Smooth muscle cell (in vitro differentiated cells): Measurements from ENCODE around the gene TBX4. TPM values are rescaled to one million over a fixed set of nuclear protein-coding genes. Genes with fewer than 3 reads are reported as not detected.

ENCODE experiments used
- DNase-seq: peaks from one replicate; lab custom pipeline; 2025; ENCODE audit not compliant: unreplicated experiment; lab: John Stamatoyannopoulos, UW
- H2AFZ ChIP-seq: fragments of 200-600 bp; sonication (generic); 2 replicates; pipeline ENCODE4 v1.6.0; 2016; ENCODE audit warnings: antibody characterized with exemption, low read depth, mild to moderate bottlenecking
- H3F3A ChIP-seq: fragments of 200-600 bp; sonication (generic); 2 replicates; pipeline ENCODE4 v1.6.0; 2017; ENCODE audit warnings: antibody characterized with exemption, low read depth
- H3K27ac ChIP-seq: fragments of 200-600 bp; sonication (generic); 2 replicates; pipeline ENCODE4 v1.5.1; 2016; ENCODE audit warnings: low read depth, mild to moderate bottlenecking
- H3K27me3 ChIP-seq: fragments of 200-600 bp; sonication (generic); 2 replicates; pipeline ENCODE4 v1.6.1; 2016; ENCODE audit warnings: low read depth, mild to moderate bottlenecking
- H3K36me3 ChIP-seq: fragments of 200-600 bp; sonication (generic); 2 replicates; pipeline ENCODE4 v1.5.1; 2016; ENCODE audit warnings: low read depth
- H3K4me1 ChIP-seq: fragments of 200-600 bp; sonication (generic); 2 replicates; pipeline ENCODE4 v1.5.1; 2016; ENCODE audit warnings: low read depth
- H3K4me2 ChIP-seq: fragments of 200-600 bp; sonication (generic); 2 replicates; pipeline ENCODE4 v1.6.0; 2016; ENCODE audit warnings: mild to moderate bottlenecking
- H3K4me3 ChIP-seq: fragments of 200-600 bp; sonication (generic); 2 replicates; pipeline ENCODE4 v1.5.1; 2016; ENCODE audit warnings: mild to moderate bottlenecking
- H3K79me2 ChIP-seq: fragments of 200-600 bp; sonication (generic); 2 replicates; pipeline ENCODE4 v1.6.0; 2016; ENCODE audit warnings: low read depth, mild to moderate bottlenecking
- H3K9ac ChIP-seq: fragments of 200-600 bp; sonication (generic); 2 replicates; pipeline ENCODE4 v1.6.0; 2016; ENCODE audit warnings: low read depth
- H3K9me3 ChIP-seq: fragments of 200-600 bp; sonication (generic); replicated peaks from 2 replicates; pipeline ENCODE4 v1.5.1; 2016; ENCODE audit warnings: low read depth
- H4K20me1 ChIP-seq: fragments of 200-600 bp; sonication (generic); 2 replicates; pipeline ENCODE4 v1.6.0; 2016; ENCODE audit warnings: low read depth
- WGBS: methylation state at CpG from one replicate; pipeline ENCODE4 v1.1.7; 2016; ENCODE audit warnings: low lambda C conversion rate; 5-methylcytosine and 5-hydroxymethylcytosine counted together
- polyA plus RNA-seq: library from polyadenylated mRNA; unstranded; fragments of >200 nt; fragmentation: Nextera tagmentation; extraction: Ambion mirVana; gene quantifications from 2 replicates; pipeline ENCODE4 v1.2.1, GENCODE V29; 2016
- total RNA-seq: library from RNA; depleted of rRNA; stranded (reverse); fragments of >200 nt; gene quantifications from 2 replicates; pipeline ENCODE4 v1.2.3, GENCODE V29; 2014
- TF ChIP-seq, protein P1 (sequence below): fragments of 200-600 bp; sonication (generic); IDR thresholded peaks from 2 replicates; pipeline ENCODE4 v1.5.1; 2017; ENCODE audit warnings: borderline replicate concordance, mild to moderate bottlenecking, antibody characterized with exemption; ENCODE audit not compliant: insufficient read depth, poor library complexity, severe bottlenecking

The TBX4 gene
- total and polyA plus RNA-seq, 2 experiments from 2014 or later, result 14.1 to 22.7 TPM

DNA sequence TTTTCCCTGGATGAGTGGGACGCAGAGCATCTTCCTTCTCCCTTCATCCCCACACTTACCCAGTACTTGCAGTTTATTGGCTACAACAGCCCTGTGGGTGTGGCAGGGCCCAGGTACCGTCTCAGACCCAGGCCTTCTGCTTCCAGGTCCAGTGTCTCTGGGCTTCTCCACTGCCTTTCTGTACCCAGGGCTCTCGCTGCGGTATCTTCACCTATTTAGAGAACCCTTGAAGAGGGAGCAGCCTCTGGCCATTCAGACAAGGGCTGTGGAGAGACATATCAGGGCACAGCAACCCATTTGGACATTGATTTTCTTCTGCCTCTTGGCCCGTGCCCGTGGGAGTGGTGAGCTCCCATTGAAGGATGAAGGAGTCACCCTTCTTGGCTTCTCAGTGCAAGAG, 17.3 kb downstream of the TBX4 start:
- 93% methylated on average over 5 of the region's 6 CpGs for WGBS
- H2AFZ ChIP-seq, result no peak overlapping the region
- no peaks in the 10 kb centered on the region for H3K27me3 ChIP-seq
- no peak overlapping the region for H3K27ac ChIP-seq
- no peak overlapping the region for H3K4me2 ChIP-seq
- TF ChIP-seq, protein P1, sequence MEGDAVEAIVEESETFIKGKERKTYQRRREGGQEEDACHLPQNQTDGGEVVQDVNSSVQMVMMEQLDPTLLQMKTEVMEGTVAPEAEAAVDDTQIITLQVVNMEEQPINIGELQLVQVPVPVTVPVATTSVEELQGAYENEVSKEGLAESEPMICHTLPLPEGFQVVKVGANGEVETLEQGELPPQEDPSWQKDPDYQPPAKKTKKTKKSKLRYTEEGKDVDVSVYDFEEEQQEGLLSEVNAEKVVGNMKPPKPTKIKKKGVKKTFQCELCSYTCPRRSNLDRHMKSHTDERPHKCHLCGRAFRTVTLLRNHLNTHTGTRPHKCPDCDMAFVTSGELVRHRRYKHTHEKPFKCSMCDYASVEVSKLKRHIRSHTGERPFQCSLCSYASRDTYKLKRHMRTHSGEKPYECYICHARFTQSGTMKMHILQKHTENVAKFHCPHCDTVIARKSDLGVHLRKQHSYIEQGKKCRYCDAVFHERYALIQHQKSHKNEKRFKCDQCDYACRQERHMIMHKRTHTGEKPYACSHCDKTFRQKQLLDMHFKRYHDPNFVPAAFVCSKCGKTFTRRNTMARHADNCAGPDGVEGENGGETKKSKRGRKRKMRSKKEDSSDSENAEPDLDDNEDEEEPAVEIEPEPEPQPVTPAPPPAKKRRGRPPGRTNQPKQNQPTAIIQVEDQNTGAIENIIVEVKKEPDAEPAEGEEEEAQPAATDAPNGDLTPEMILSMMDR, result no peak
- H3K36me3 ChIP-seq, result no peaks in the 10 kb centered on the region
- no peak overlapping the region for H3K4me3 ChIP-seq
- no peak overlapping the region for H3K9ac ChIP-seq
- peaks cover 8% of the 10 kb centered on the region for H3F3A ChIP-seq
- H4K20me1 ChIP-seq, result no peaks in the 10 kb centered on the region
- H3K4me1 ChIP-seq, result peaks cover 12% of the 10 kb centered on the region
- DNase-seq, result no peak
- no peaks in the 10 kb centered on the region for H3K9me3 ChIP-seq
- H3K79me2 ChIP-seq, result peaks cover 19% of the 10 kb centered on the region

DNA sequence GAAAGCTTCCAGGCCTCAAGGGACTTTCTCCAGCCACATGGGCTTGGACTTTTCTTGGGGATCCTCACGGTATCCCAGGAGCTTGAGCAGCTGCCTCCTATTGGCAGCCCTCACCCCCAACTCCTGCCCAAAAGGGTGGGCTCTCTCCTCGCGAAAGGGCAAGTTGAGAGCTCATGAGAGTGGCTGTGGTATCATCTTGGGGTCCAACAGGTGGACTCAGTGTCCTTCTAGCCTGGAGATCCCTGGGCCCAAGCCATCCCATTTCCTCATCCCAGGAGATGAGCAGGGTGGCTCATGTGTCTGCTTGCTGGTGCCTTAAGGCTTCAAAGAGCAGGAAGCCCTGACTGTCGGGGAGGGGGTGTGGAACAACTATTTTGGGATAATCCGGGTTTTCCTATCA, 17.7 kb downstream of the TBX4 start:
- no peak for DNase-seq
- 66% methylated on average over 5 of the region's 5 CpGs for WGBS
- no peak overlapping the region for H3K27ac ChIP-seq

DNA sequence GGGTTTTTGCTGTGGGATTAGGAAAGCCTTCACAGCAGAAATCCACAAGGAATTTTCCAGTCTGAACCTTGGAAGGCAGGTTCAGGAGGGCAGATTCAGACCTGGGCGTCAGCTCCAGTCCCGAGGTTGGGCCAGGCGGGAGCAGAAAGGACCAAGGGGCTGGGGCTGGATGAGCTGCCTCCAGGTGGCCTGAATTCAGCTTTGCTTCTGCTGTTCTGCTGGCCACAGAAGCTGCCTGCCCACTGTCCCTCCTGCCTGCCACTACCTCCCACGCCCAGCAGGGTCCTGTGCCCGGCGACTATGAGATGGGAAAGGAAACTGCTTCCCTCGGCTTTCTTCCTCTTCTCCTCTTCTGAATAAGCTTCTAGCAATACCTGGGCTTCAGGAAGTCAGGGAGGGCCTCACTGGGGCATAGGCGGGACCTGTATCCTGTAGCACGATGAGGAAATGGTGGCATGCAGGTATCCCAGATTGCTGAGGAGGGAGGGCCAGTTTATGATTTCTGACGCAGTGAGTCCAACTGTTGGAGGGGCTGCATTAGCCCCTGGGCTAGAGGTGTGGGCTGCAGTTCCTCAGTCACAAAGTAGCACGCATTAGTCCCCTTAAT, 18.4 kb downstream of the TBX4 start:
- Histone ChIP-seq H3K79me2 (peaks cover 19% of the 10 kb centered on the region), H3K36me3 (no peaks in the 10 kb centered on the region), H4K20me1 (no peaks in the 10 kb centered on the region), H3K9me3 (no peaks in the 10 kb centered on the region), H3K27me3 (no peaks in the 10 kb centered on the region), H3K9ac (no peak overlapping the region), H2AFZ (no peak overlapping the region), H3K27ac (no peak overlapping the region), H3F3A (peaks cover 8% of the 10 kb centered on the region), H3K4me1 (peaks cover 12% of the 10 kb centered on the region), H3K4me3 (no peak overlapping the region), H3K4me2 (no peak overlapping the region)
- TF ChIP-seq, protein P1, result no peak
- DNase-seq, result no peak
- 88% methylated on average over 11 of the region's 11 CpGs for WGBS

More for the DNA sequence above, 17.7 kb downstream of the TBX4 start:
- Histone ChIP-seq H4K20me1 (no peaks in the 10 kb centered on the region), H3K79me2 (peaks cover 19% of the 10 kb centered on the region), H3K4me3 (no peak overlapping the region), H3K36me3 (no peaks in the 10 kb centered on the region), H3K4me2 (no peak overlapping the region), H3K9ac (no peak overlapping the region), H3F3A (peaks cover 8% of the 10 kb centered on the region), H3K27me3 (no peaks in the 10 kb centered on the region), H2AFZ (no peak overlapping the region), H3K4me1 (peaks cover 12% of the 10 kb centered on the region), H3K9me3 (no peaks in the 10 kb centered on the region)
- TF ChIP-seq, protein P1, result no peak
